DMS153 treated with DMSO at 0.1 percent for 48 hours (cell line): ENCODE data around the gene GDPD5.

Source experiments
- DNase-seq: peaks from one replicate; lab custom pipeline; 2025; ENCODE audit not compliant: unreplicated experiment; lab: John Stamatoyannopoulos, UW

Gene GDPD5

DNA sequence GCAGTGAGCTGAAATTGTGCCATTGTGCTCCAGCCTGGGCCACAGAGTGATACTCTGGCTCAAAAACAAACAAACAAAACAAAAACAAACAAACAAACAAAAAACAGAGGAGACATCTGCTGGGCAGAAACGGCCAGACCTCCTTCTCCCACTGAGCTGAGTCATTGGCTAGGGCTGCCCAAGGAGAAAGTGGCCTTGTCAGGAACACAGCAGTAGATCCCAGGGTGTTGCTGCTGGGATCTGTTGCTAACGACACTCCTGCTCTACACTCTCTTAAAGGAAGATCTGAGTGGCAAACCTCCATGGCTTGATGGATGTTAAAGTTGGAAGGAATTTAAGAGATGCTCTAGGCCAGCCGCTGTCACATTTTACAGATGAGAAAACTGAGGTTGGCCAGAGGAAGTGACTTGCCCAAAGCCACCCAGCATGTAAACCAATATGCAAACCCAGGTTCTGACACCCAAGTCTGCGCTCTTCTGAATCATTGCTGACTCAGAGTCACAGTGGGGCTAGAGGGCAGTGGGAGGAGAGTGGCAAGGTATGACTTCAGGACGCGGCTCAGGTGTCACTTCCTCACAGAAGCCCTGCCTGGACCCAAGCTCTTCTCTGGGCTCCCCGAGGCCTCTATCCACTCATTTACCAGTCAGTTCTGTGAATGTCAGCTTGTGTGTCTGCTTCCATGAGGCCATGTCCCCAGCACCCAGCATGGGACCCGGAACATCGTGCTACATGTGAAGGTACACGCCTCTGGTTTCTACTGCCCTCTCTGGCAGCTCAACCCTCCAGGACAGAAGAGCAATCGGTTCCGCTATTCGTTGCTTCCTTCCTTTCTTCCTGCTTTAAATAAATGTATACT, 11.3 kb upstream of the GDPD5 start:
- DNase-seq = no peak

DNA sequence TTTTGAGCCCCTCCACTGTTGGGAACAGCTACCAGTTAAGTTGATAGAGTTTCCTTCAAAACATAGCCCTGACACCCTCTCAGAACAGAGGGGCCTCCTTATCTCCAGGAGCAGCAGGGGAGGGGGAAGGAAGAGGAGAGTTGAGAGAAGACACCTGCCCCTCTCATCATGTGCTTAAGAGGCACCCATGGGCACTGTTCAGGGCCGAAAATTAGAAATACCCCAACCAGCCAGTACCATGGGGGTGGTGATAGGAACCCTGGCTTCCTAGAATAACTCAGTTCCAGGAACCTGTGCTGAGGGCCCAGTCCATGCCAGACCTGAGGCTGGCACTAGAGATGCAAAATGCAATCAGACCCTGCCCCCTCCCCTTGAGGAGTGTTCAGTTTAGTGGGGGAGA, 9.3 kb upstream of the GDPD5 start:
- DNase-seq = no peak

DNA sequence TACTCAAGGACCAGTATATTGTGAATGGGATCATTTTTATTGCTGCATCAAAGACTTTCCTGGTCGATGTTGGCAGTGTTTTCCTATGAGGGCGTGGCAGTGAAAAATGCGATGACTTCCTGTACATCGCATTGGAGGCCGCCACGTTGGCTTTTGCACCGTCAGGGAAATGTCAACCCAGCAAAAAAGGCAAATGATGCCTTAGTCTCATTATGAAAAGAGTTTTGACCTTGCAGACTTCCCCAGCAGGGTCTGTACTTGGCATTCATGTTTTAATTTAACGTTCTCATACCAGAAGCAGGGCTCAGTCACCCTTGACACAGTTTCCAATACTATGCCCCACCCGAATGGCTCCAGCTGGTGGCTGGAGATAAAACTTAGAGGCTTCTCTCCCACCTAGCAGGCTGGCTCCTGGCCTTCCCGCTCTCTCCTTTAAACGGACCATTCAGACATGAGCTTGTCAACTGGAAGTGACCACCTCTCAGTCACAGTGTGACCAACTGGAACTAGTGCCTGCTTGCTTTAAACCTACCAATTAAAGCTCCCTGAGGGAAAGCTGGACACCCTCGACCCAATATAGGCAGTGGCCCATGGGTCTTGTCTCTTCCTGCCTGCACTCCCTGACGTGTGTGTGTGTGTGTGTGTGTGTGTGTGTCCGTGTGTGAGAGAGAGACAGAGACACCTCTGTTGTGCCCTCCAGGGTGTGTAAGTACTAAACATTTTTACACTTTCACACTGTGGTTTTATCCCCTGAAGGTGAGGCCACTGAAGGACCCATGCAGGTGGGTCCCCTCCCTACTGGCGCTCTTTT, 8.7 kb upstream of the GDPD5 start:
- peak; percentile 60 for DNase-seq

DNA sequence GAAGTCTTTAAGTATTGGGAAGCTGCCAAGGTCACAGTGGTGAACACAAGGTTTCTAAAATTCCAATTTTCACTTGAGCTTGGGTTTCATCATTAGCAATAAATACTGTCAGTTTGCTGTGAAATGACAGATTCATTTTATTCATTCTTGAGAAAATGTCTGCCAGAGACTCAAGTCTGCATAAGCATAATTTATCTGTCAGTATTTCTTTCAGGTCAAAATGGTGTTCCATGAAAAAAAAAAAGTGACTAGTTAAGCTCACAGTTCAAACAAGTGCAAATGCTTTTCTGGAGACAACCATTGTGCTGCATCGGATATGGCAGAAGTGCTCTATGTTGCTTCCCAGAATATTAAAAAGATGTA, 8.1 kb upstream of the GDPD5 start:
- no peak for DNase-seq

DNA sequence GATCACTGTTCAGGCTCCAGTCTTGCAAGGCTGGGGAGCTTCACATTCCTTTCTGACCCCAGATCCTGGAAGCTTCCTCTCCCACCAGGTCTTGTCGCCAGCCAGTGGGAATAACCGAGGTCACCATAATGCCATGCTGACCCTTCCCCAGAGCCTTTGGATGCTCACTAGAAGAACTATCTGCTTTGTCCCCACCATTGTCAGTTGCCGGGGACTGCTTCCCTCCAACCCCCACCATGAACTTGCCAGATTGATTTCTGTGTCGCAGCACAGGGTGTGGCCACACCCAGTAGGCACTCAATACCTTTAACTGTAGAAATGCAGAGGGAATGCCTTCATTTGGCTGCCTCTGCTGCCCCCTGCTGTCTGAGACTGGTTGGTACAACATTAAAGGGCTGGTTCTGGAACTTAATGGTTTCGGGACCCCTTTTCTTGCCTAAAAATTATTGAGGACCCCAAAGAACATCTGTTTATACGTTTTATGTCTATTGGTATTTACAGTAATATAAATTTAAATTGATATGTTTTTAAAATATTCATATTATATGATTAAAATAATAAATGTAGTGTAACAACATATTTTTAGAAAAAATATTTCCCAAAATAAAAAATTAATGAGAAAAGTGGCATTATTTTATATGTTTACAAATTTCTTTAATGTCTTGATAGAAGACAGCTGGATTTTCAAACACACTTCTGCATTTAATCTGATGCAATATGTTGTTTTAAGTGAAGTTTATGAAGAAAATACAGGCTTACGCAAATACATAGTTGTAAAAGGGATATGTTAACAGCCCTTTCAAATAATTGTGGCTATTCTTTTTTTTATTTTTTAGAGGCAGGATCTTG, 6.7 kb upstream of the GDPD5 start:
- peak; percentile 57 for DNase-seq

DNA sequence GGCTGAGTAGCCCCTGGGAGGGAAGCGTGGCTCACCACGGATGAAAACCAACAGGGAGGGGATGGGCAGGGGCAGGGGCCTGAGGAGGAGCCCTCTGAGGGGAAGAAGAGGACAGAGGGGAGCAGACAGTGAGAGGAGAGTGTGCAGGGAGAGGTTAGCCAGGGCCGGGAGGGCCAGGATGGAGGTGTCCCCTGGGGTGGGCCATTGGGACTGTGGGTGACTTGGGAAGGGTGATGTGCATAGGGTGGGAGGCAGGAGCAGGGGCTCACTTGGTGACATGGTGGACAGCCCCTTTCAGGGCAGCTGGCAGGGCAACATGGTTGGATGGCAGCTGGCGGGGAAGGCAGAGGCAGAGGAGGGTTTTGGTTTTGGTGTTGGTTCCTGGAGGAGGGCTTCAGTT, 5.6 kb upstream of the GDPD5 start:
- DNase-seq = no peak

DNA sequence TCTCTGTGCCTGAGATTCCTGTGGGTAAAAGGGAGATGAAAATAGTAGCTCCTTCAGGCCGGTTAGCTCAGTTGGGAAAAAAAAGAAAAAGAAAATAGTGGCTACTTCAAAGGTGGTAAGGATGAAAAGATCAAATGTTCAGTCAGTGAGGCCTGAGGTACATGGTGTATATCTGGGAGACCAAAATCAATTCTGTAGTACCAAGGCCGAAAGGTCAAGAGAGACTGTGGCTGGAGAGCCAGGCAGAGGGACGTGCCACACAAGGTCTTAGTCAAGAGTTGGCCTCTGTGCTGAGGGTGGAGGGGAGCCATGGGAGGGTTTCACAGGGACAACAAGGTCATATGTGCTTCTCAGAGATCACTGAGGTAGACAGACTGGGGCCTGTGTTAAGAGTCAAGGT, 4.8 kb upstream of the GDPD5 start:
- DNase-seq = no peak

DNA sequence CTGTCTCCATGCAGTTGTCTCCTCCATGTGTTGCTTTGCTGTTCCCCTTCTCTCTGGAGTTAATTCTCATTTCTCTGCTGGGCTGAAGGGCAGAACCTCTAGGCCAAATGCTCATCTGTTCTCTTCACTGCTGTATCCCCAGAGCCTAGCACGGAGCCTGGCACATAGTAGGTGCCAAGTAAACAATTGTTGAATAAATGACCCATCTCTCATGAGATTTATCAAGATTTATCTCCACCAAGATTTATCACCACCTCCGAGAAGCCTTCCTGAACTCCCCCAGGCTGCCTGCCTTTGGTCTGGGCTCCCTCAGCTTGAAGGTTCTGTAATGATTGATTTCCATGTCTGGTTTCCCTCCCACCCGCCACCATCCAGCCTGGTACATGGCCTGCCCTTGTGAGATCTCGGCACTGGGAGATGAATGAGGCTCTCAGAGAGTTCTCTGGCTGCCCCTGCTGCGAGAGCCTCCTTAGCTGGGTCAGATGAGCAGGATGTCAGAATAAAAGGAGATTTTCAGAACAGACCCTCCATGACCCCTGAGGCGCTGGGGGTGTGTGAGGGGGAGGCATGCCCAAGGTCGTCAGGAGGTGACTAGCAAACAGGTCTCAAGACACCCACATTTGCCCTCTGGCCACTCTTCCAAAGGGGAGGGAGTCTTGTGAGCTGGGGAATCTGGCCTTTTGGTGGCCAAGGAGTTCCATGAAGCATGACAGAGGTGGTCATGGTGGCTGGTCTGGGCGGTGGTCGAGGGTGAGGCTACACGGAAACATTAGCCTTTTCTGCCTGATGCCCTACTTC, 2.4 kb upstream of the GDPD5 start:
- DNase-seq = no peak

DNA sequence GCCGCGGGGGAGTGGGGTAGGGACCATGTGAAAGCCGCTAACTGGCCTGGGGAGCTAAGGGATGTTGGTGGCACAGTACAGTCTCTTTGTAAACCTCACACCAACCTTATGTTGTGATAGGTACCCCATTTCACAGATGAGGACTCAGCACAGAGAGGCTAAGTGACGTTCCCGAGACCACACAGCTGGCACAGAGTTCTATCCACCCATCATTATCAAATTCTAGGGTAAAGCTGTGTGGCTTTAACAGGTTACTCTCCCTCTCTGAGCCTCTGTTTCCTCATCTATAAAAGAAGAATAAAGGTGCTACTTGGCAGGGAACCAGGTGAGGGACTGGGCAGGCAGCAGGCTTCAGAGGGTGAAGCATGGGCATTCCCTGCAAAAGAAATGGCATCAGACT, 1.4 kb upstream of the GDPD5 start:
- no peak for DNase-seq

DNA sequence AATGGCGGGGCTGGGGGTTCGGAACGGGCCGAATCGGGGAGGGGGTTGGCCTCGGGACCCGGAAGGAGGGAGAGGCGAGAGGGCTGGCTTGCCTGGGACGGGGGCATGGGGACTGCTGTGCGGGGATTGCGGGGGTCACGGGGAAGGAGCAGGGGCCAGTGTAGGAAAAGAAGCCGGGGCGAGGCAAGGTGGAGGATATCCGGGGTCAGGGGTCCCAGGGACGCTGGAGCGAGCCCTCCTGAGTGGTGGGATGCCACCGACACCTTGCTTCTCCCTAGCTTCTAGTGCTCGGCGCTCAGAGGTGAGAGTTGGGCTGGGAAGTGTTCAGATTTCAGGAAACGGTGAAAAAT, 426 bp upstream of the GDPD5 start:
- DNase-seq = no peak

DNA sequence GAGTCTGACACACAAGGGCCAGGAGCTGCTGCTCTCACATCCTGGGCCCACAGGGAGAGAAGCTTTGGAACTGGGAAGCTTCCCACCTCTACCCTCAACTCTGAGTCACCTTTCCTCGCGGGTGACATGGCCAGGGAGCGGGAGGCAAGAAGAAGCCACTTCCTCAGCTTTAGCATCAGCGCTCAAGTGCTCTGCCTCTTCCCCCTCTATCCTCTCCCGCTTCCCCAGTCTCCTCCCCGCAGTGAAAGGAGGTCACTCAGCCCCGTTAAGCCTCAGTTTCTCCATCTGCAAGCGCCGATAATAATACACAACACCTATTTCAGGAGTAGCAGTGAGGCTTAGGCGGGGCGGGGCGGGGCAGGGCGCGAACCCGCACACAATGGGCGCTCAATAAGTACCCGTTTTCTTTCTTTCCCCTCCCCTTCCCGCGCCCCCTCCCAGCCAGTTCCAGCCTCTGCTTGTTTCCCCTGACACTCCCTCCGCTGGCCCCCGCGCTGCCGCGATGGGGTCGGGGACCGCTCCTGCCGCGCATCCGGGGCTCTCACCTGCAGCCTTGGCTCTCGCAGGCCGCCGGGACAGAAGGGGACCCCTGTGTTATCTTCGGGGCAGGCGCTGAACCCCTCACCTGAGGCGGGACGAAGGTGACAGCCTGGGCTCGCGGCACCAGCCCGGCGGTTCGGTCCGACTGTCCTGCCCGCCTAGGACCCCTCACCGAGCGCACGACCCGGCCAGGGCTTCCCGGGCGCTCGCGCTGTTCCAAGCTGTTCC, 892 bp downstream of the GDPD5 start:
- no peak for DNase-seq

DNA sequence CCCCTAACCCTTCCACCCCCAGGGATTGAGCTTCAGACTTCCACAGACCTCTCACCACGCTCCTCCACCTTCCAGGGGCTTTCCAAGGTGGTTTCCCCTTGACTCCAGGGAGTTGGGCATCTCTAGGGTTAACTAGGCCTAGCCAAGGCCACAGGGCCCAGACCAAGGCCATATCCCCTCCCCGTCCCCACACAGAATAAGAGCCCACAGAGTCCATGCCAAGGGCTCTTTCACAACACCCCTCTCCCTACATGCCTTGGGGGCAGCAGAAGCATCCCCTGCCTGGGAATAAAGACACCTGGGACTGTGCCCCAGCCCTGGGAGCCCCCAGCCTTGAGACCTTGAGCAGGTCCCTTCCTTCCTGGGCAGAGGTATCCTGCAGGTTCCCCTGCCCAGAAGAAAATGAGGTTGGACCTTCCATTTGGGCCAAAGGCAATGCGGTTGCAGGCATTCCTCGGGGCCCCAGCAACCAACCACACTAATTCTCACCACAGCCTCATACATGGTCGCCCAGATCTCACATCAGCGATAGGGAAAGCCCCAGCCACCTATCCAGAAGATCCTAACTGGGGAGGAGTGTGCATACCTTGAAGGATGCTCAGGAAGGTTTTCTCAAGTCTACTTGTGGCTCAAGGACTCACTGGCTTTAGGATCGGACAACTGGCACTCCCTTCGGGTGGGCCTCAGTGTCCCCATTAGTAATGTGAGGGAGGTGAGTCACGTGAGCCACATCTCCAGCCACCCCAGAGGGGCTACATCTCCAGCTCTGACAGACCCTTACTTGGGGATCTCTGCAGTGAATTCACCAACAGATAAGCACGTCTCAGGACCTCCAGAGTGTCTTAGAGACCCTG, 1.7 kb downstream of the GDPD5 start:
- DNase-seq = no peak

DNA sequence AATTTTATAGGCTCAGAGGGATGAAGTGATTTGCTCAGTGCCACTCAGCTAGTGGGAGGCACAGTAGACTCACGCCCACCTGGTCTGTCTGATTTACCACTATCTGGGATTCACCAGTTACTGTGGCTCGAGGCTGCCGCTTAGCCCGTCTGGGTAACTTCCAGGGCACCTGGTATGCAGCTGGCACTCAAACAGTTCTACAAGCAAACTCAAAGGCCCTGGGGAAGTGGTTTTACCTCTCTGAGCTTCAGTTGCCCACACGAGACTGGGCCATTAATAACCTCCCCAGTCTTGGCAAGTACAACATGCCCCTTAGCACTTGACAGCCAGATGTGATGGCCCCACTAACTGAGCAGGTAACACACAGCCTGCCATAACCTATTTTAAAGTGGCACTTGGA, 2.6 kb downstream of the GDPD5 start:
- DNase-seq = no peak

DNA sequence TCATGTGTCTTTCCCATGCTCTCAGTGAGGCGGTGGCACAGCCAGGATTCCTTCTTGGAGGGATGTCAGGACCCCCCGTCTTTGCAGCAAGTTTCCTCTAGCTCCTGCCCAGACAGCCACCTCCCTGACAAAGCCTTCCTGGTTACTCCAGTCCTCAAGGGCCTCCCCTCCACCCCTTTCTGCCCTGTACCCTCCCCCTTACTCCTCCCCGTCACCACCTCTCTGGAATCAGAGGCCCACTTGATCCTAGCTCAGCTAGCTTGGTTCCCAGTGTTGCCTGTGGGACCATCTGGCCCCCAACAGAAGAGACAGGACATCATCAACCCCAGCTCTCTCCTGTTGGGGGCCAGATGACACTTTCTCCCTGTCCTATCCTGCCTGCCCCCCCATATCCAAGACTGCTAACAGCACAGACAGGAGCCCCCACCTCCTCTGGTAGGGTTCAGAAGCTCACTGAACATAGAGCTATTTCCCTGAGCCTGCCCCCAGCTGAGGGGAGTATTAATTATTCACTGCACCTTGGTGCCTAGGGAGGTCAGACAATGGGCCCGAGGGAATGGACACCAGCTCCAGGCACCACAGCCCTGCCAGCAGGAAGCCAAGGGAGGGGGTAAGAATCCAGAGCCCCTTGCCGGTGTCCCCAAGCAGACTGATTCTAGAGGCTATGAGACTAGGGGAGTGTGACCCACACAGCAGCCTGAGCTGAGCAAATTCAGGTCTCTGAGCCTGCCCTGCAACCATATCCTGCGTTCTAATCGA, 3.3 kb downstream of the GDPD5 start:
- DNase-seq = no peak

DNA sequence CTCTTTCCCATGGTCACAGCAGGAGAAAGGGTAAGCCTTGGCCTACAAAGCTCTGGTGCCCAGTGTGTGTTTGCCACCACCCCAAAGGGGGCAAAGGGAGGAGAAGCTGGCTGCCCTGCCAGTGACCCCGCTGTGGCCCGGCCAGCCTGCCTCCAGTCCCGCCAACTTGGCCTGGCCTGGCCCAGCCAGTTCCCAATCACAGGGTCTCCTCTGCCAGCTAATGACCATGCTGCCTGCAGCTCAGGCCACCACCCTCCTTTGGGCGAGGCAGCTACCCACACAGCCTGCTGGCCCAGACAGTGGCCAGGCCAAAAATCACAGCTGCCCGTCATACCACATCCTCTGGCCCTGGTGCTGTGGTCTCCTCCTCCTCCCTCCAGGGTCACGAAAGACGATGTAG, 5.1 kb downstream of the GDPD5 start:
- DNase-seq = no peak

DNA sequence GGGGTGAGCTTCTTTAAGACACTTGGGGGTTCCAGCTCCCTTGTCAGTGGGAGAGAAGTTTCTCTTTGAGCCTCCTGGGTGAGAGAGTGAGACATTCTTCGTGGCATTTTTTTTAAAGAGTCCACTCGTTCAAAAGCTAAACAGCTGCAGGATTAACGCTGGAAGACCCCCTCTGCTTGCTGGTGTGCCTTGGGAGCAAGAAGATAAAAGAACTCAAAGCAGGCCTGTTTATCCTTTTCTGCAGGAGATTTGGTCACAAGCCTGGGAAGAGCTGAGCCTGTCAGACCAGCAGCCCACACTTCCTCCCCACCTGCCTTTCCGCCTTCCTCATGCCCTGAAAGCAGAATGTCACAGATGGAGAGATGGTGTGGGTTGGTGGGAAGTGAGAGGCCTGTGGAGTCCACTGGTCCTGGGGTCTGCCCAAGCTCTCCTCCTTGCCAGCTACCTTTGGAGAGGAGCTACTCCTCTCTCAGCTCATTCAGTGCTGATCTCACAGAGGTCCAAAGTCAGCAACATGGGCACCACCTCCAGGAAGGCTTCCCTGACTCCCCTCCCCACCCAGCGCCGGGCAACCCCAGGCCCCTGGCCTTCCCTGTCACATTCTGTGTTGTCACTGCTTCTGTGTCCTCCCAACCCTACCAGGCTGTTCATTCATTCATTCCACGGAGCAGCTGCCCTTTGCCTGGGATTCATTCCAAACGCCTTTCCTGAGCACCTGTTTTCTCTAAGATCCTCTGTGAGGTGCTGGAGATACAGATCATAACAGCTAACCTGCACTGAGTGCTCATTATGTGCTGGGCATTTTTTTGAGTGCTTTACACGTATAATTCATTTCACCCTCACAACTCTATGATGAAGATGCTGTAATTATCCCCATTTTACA, 6.7 kb downstream of the GDPD5 start:
- no peak for DNase-seq

DNA sequence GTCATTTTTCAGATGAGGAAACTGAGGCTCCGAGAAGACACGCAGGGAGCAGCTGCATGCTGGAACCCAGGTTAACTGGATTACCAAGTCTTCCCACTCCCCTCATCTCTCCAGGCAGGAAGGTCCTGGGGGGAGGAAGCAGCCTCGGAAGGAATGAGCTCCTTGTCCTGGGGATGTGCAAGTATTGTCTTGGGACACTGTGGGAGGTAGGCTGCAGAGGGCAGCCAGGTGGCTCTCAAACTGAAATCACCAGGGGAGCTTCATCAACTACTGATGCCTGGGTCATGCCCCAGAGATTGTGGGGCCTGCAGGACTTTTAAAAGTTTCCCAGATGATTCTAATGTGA, 7.6 kb downstream of the GDPD5 start:
- no peak for DNase-seq

DNA sequence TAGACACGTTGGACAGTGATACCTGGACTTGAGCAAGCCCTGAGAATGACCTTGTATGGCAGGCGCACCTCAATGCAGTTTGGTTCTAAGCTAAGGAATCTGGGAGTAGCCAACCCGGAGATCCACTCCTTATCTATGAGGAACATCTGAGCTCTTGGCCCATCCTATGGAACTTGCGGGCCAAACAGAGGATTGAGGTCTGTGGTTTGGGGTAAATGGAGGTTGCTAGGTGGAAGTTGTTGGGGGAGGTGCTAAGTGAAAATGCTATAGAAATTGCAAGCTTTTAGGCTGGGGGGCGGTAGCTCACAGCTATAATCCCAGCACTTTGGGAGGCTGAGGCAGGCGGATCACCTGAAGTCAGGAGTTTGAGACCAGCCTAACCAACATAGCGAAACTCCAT, 8.9 kb downstream of the GDPD5 start:
- DNase-seq = no peak
